CD4-positive, alpha-beta T cell treated with Interleukin-10 for 1 hour (primary cell): Measurements from ENCODE around the gene CMTM4.

ENCODE experiments used
- DNase-seq: peaks from one replicate; pipeline ENCODE4 v3.0.0-alpha.2; 2020

Gene CMTM4

GRCh38 chr16:66696669-66697630 is at the start of gene CMTM4:
TSS of gene CMTM4 (minus strand) at chr16:66696743. CDS start at chr16:66696525, 218 bp downstream.
- DNase-seq: peak; percentile 82

- no peak for DNase-seq
These were observed 49.5 kb upstream of the CMTM4 start for GRCh38 chr16:66746048-66746447.

- no peak for DNase-seq
These were observed 45.6 kb upstream of the CMTM4 start for GRCh38 chr16:66741950-66742808.

DNA sequence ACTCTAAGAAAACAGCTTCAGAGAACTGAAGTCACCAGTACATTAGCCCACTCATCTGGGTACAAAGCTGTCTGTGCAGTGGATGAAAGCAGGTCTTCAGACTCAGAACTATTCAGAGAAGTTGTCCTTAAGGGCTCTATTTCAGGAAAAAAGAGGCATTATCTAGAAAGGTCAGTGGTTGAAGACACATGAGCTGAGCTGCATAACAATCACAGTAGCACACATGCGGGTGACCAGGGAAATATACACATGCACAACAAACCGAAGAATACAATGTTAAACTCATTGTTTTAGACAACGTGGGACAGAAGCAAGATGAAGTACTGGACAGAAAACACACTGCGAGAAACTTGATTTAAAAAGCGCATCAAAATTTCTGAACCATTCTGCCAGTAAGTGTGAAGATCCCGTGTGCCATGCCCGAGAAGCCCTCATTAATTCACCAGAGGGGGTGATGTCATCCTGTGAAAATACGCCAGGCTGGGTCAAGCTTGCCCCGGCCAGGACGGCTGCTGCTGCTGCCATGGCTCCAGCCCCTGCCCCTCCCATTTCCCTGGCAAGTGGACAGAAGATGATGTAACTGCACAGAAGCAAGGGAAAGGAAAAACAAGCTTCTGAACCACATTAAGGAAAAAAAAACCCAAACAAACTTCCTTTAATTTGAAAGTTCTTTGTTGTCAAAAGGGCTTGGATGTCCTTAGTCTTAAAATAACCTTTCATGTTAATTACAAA is 44.8 kb upstream of the CMTM4 start:
- DNase-seq: no peak

DNA sequence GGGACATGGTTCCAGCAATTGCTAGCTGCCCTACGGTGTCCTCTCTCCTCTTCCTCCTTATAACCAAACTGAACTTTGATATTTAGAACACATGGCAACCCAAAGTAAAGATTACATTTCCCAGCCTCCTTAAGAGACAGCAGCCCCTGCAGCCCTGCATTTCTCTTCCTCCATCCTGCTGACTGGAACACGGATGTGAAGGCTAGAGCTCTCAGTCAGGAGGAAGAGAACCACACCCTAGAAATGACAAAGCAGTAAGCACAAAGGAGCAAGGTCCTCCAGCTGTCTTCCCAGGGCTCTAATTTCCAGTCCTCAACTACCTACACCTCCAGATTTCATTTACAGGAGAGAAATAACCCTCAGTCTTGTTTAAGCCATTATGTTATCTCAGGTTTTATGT is 44.0 kb upstream of the CMTM4 start:
- no peak for DNase-seq

DNA sequence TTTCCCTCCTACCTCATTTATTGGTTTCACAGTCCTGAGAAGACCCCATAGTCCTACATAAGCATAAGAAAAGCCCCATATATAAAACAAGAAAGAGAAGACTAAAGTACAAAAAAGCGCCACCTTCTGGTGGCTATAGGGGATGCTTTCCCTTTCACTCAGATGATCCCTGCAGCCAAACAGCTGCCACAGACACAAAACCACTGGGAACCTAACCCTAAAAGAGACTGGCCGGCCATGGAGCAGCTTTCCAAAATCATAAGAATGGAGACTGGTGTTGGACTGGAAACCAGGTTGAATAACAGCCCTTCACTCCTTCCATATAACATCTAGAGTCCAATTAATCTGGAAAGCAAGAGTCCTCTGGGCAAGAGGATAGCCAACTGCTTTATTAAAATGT is 43.5 kb upstream of the CMTM4 start:
- peak; percentile 53 for DNase-seq

- no peak for DNase-seq
These were observed 39.3 kb upstream of the CMTM4 start for GRCh38 chr16:66735891-66736290.

GRCh38 chr16:66731101-66731500 is 34.6 kb upstream of the CMTM4 start:
- no peak for DNase-seq

DNA sequence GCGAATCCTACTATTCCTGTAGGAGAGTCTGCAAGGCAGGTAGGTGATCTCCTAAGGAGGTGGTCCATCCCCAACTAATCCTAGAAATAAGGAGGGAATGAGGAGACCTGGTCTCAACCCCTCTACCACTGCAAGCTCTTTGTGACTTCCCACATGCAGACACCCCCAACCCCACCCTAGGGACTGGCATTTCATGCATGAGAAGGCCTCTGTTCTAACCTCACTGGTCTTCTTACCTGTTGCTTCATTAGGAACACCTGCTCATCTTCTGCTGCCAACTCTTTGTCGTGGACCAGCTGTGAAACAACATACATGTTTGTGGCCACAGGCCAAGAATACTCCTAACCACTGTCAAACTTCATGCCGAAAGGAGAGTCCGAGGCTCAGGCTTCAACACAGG is 32.3 kb upstream of the CMTM4 start:
- no peak for DNase-seq

DNA sequence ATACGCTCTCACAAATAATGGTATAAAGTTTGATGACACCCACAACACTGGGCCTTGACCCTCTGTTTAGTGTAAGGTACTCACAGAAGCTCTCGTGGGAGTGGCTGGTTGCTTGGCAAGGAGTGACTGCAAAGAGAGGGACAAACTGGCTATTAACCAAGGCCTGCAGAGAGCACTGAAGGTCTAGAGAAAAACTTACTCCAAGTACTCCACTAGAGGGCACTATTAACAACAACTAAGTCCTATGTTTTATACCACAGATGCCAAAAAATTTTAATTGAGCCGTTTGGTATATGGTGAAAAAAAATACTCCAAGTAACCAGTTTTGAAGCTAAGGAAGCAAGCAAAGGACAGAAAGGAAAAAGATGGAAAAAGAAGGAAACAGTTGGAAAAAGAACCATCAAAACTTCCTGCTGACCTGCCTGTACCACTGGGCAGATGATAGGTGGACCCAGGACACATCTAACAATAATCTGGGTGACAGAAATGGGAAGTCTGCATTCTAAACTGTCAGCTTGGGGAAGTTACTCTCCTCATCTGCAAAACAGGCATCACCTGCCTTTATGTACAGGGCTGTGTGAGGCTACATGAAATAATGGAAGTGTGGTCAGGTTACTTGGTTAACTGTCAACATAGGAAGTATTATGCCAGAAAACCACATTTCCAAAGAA is 31.7 kb upstream of the CMTM4 start:
- peak; percentile 56 for DNase-seq

DNA sequence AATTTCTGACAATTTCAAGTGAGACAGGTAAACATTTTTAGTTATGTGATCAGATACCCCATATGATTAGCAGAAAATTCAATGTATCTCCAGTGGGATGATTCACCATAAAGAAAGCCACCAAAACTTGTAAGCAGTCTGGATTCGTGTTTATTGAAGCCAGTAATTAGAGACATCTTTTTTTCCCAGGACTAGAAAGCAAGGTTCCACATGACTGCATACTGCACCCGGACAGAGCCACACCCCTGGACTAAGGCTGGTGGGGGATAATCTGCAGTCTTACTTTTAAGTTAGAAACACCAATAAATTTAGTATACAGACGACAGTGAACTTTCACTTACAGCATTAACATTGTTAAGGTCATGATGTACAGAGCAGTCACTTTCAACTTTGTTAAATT is 24.2 kb upstream of the CMTM4 start:
- DNase-seq: no peak

GRCh38 chr16:66719246-66719645 is 22.7 kb upstream of the CMTM4 start:
- no peak for DNase-seq

- no peak for DNase-seq
These were observed 21.2 kb upstream of the CMTM4 start for GRCh38 chr16:66717776-66718175.

- DNase-seq: no peak
These were observed 20.7 kb upstream of the CMTM4 start for GRCh38 chr16:66717112-66717675.

DNA sequence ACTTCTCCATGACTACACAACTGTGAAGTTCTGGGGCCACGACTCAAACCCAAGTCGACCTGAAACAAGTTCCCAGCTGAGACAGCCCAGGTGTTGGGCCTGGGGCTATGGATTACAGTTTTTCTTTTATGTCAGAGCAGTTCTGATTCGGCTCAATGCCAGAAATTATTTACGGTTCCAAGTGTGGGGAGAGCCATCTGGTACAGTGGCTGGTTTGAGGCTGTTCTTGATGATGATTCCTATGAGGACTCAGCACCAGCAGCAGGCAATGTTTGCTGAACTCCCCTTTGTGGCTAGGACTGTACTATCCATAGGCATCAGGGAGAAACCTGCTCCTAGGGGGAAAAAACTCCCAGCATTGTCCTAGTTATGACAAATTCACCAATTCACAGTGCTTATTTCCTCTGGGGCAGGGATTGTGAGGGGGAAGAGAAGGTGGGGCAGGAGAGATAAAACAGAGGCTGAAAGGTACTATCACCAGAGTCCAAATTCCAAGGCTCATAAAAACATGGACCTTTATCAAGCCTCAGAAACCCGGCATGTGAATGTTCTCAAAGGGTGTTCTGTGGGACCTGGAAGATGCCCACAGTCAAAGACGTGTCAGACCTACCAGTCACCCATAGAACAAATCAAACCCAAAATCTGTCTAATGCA is 18.2 kb upstream of the CMTM4 start:
- no peak for DNase-seq

DNA sequence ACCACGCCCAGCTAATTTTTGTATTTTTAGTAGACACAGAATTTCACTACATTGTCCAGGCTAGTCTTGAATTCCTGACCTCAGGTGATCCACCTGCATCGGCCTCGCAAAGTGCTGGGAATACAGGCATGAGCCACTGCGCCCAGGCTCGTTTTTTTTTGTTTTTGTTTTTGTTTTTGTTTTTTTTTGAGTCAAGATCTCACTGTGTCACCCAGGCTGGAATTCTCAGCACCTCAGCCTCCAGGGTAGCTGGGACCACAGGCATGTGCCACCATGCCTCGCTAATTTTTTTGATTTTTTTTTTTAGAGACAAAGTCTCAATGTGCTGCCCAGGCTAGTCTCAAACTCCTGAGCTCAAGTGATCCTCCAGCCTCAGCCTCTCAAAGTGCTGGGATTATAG is 17.5 kb upstream of the CMTM4 start:
- DNase-seq: no peak

GRCh38 chr16:66713076-66713475 is 16.5 kb upstream of the CMTM4 start:
- DNase-seq: no peak

- DNase-seq: no peak
These were observed 16.0 kb upstream of the CMTM4 start for GRCh38 chr16:66712512-66712911.

- no peak for DNase-seq
These were observed 15.0 kb upstream of the CMTM4 start for GRCh38 chr16:66711581-66711980.

- DNase-seq: no peak
These were observed 9.9 kb upstream of the CMTM4 start for GRCh38 chr16:66706506-66706880.

GRCh38 chr16:66705790-66706505 is 9.4 kb upstream of the CMTM4 start:
- DNase-seq: no peak
